Cerebellar nuclear complex (tissue), 1 donor: Measurements from ENCODE around the gene ERBIN.
"Not testable (repeated sequence)": the region's sequence is repeated elsewhere in the genome, so short reads cannot be mapped to it uniquely, and the experiment has no call there.

Source experiments
- DNase-seq, 2 experiments: peaks; one replicate each; lab custom pipeline; 2025; lab: John Stamatoyannopoulos, UW

Gene ERBIN

GRCh38 chr5:65915661-65916060, 10.7 kb upstream of the ERBIN start:
- not testable (repeated sequence) for DNase-seq

- no peak for DNase-seq
These were observed 10.3 kb upstream of the ERBIN start for GRCh38 chr5:65916066-65916465.

- DNase-seq = no peak
These were observed 9.7 kb upstream of the ERBIN start for GRCh38 chr5:65916636-65917035.

GRCh38 chr5:65919773-65920172, 6.6 kb upstream of the ERBIN start:
- no peak for DNase-seq

- DNase-seq = no peak
These were observed 3.0 kb upstream of the ERBIN start for GRCh38 chr5:65923339-65923738.

DNA sequence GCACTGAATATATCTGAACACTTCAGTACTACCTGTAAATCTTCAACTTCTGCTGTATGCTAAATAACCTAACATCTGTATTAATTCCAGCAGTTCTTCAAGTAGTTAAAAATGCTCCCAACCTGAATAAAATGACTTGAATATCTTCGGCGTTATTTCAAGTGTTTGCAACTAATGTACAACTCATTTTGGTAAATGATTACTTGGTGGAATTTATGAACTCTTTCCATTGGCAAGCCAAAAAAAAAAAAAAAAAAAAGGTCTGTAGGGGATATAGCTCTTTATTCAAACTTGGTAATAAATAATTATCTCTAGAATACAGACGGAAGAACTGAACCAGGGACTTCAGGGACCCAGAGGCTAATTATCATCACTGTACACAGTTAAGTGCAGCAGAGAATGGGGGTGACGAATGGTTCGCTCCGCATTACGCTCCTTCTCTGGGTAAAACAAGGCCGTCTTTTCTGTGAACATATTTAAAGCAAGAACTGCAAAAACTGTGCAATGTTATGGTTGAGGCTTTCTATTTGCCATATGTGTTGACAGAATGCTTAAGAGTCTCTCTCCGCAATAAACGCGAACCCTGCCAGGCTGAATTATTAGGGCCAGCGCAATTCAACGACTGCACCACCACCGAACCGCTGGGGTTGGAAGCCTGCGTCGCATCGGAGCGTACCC, 1.9 kb upstream of the ERBIN start:
- DNase-seq = no peak

GRCh38 chr5:65925044-65925600, 1.3 kb upstream of the ERBIN start:
- no peak for DNase-seq

DNA sequence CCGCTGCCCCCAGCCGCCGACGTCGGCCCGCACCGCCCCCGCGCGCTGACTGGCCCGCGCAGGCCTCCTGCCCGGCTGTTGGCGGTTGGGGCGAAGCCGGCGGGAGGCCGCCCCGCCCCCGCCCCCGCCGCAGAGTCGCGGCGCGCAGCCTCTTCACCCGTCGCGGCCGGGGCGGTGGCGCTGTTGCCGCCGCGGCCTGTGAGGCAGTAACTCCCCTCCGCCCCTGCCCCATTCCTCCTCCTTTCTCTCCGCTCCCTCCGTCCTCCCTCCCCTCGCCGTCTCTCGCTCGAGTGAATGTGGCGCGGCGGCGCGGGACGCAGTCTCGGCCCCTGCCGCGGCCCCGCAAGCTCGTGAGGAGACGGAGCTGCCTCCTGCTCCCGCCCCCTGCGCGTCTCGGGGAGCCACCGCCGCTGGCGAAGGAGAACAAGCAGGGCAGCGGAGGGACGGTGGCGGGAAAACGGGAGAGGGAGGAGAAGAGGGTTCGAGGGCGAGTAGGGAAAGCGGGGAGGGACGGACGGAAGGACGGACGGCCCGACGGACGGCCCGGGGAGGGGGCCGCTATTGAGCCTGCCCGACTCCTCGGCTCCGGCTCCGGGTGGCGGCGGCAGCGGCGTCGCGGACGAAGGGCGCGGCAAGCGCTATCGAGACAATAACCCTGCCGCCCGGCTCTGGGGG, 637 bp upstream of the ERBIN start:
- DNase-seq = no peak

- DNase-seq = no peak
These were observed 518 bp downstream of the ERBIN start for GRCh38 chr5:65926893-65927292.

- DNase-seq = no peak
These were observed 1.3 kb downstream of the ERBIN start for GRCh38 chr5:65927503-65928321.

DNA sequence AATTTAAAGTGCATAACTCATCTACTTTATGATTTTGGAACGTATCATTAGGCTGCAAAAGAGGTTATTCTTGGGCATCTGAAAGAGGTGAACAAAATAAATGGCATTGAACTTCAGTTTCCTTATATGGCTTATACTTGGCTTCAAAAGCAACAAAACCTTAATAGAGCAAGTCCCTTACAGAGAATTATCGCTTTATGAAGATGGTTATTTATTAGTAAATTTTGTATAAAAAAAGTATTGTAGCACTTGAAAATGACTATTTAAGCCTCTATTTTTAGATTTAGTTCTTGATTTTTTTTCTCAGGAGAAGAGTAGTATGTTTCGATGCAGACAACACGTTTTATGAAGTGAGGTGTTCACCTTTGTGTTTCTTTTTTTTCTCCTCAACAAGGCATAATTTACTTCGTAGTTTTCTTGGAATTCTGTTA, 2.0 kb downstream of the ERBIN start:
- no peak for DNase-seq

DNA sequence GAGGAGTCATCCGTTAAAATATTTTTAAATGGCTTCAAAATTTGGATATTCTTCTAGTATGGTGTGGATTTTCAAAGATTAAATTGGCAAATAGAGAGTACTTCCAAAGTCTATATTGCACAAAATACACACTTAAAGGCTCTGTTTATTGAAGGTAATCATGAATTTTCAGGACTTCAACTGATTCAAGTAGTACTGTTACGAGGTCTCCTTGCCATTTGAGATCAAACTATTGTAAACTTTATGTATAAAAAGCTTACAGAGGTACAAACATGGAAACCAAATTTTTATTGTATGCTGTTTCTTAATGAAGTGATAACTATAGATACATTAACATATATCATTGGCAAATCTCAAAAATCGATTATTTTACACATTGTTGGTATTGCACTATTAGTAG, 2.5 kb downstream of the ERBIN start:
- no peak for DNase-seq

DNA sequence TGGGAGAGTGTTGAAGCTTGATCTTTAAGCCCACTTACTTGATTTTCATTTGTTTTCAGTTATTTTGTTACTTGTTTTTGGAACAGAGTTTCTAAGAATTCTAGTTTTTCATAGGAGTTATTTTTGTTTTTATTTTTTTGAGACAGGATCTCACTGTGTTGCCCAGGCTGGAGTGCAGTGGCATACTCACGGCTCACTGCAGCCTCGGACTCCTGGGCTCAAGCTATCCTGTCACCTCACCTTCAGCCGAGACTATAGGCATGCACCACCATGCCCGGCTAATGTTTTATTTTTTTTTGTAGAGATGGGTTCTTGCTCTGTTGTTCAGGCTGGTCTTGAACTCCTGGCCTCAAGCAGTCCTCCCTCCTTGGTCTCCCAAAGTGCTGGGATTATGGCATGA, 6.3 kb downstream of the ERBIN start:
- no peak for DNase-seq

- no peak for DNase-seq
These were observed 6.9 kb downstream of the ERBIN start for GRCh38 chr5:65933295-65933694.

- no peak for DNase-seq
These were observed 11.9 kb downstream of the ERBIN start for GRCh38 chr5:65938256-65938655.

GRCh38 chr5:65943771-65944170, 17.4 kb downstream of the ERBIN start:
- DNase-seq = no peak

DNA sequence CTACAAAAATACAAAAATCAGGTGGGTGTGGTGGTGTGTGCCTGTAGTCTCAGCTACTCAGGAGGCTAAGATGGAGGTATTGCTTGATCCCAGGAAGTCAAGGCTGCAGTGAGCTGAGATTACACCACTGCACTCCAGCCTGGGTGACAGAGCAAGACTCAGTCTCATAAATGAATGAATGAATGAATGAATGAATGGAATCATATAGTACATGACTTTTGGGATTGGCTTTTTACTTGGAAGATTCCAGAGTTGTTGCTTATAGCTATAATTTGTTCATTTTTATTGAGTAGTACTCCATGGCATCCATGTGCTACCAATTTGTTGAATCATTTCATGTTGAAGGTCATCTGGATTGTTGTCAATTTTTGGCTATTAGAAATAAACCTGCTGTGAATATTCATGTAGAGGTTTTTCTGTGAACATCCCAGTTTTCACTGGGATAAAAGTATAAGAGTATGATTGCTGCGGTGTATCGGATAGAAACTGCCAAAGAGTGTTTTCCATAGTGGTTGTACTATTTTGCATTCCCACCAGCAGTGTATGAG, 19.9 kb downstream of the ERBIN start:
- no peak for DNase-seq

DNA sequence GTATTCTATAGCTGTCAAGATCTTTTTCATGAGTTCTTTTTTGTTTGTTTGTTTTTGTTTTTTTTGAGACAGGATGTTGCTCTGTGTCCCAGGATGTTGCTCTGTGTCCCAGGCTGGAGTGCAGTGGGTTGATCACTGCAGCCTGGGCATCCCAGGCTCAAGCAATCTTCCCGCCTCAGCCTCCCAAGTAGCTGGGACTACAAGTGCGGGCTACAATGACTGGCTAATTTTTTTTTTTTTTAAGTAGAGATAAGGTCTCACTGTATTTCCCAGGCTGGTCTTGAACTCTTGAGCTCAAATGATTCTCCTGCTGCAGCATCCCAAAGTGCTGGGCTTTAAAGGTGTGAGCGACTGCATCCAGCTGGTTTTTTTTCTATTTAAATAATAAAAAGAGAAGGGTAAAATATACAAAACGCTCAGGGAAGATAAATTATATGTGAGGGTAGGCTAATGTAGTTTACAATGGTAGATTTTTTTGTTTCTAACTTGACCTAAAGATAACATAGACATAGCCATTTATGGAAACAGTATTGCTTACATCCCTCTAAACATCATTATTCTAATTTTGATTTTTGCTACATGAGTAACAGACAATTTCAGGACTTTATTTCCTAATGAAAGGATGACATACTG, 21.9 kb downstream of the ERBIN start:
- no peak for DNase-seq

DNA sequence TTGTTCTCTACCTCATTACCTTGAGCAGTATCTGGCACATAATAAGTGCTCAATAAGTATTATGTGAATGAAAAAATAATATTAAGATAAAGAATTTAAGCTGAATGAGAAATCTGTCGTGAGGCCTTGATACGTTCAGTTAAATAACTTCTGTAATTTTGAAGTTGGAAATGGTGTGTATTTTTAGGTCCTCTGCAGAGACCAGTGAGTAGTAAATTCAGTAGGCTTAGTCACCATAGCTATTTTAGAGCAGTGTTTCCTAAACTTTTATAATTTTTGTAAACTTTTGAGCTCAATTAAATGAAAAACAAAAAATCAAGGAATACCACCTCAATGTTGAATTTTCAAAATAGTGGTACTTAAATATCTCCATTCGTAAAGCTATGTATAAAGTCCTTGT, 25.0 kb downstream of the ERBIN start:
- no peak for DNase-seq

- no peak for DNase-seq
These were observed 25.9 kb downstream of the ERBIN start for GRCh38 chr5:65952259-65952658.

- DNase-seq = no peak
These were observed 27.8 kb downstream of the ERBIN start for GRCh38 chr5:65954200-65954599.

GRCh38 chr5:65955746-65956145, 29.4 kb downstream of the ERBIN start:
- DNase-seq = no peak
